Neural progenitor cell (in vitro differentiated cells): ENCODE results near the gene ATP8A1. TPM values are rescaled to one million over a fixed set of nuclear protein-coding genes. Genes with fewer than 3 reads are reported as not detected.

Experiments used
- DNase-seq: peaks from one replicate; pipeline ENCODE4 v3.0.0-alpha.2; 2016; ENCODE audit warnings: low spot score
- H2AFZ ChIP-seq: fragments of 200-600 bp; sonication (generic); replicated peaks from 2 replicates; pipeline ENCODE4 v1.6.1; 2016; ENCODE audit warnings: antibody characterized with exemption
- H3F3A ChIP-seq: fragments of 200-600 bp; sonication (generic); 2 replicates; pipeline ENCODE4 v1.6.1; 2016; ENCODE audit warnings: antibody characterized with exemption, low read depth
- H3K27ac ChIP-seq: fragments of 200-600 bp; sonication (generic); 2 replicates; pipeline ENCODE4 v1.5.1; 2016; ENCODE audit warnings: mild to moderate bottlenecking
- H3K27me3 ChIP-seq: fragments of 200-600 bp; sonication (generic); 2 replicates; pipeline ENCODE4 v1.6.1; 2016; ENCODE audit warnings: mild to moderate bottlenecking, moderate library complexity
- H3K36me3 ChIP-seq: fragments of 200-600 bp; sonication (generic); 2 replicates; pipeline ENCODE4 v1.5.1; 2016
- H3K4me1 ChIP-seq: fragments of 200-600 bp; sonication (generic); 2 replicates; pipeline ENCODE4 v1.6.1; 2016; ENCODE audit warnings: mixed run types
- H3K4me2 ChIP-seq: fragments of 200-600 bp; sonication (generic); 2 replicates; pipeline ENCODE4 v1.6.1; 2016
- H3K4me3 ChIP-seq: fragments of 200-600 bp; sonication (generic); 2 replicates; pipeline ENCODE4 v1.5.1; 2016
- H3K79me2 ChIP-seq: fragments of 200-600 bp; sonication (generic); 2 replicates; pipeline ENCODE4 v1.6.1; 2016; ENCODE audit warnings: low read depth
- H3K9ac ChIP-seq: fragments of 200-600 bp; sonication (generic); 2 replicates; pipeline ENCODE4 v1.6.1; 2016
- H3K9me3 ChIP-seq: fragments of 200-600 bp; sonication (generic); 2 replicates; pipeline ENCODE4 v1.5.1; 2016; ENCODE audit warnings: low read depth
- H4K20me1 ChIP-seq: fragments of 200-600 bp; sonication (generic); 2 replicates; pipeline ENCODE4 v1.6.1; 2016; ENCODE audit warnings: low read depth
- H3K27ac Mint-ChIP-seq: 3 replicates; pipeline ENCODE4 v1.8.0; 2021; ENCODE audit warnings: mixed read lengths
- H3K27me3 Mint-ChIP-seq: 2 replicates; pipeline ENCODE4 v1.8.0; 2022; ENCODE audit warnings: low read depth, mild to moderate bottlenecking, inconsistent platforms, moderate library complexity, mixed read lengths; ENCODE audit not compliant: insufficient read depth
- H3K36me3 Mint-ChIP-seq: 3 replicates; pipeline ENCODE4 v1.8.0; 2021; ENCODE audit warnings: mixed read lengths
- H3K4me1 Mint-ChIP-seq: 3 replicates; pipeline ENCODE4 v1.8.0; 2021; ENCODE audit warnings: mixed read lengths
- H3K4me3 Mint-ChIP-seq: 3 replicates; pipeline ENCODE4 v1.8.0; 2021; ENCODE audit warnings: mild to moderate bottlenecking, moderate library complexity, mixed read lengths
- H3K9me3 Mint-ChIP-seq: 3 replicates; pipeline ENCODE4 v1.8.0; 2020; ENCODE audit warnings: mixed read lengths
- CTCF ChIP-seq: fragments of 200-600 bp; sonication (generic); IDR thresholded peaks from 2 replicates; pipeline ENCODE4 v1.5.1; 2017; ENCODE audit warnings: antibody characterized with exemption, mild to moderate bottlenecking
- EZH2 ChIP-seq: fragments of 200-600 bp; sonication (generic); IDR thresholded peaks from 2 replicates; pipeline ENCODE4 v1.6.1; 2017; ENCODE audit warnings: antibody characterized with exemption, mild to moderate bottlenecking, moderate library complexity
- EZH2phosphoT487 ChIP-seq: fragments of 200-600 bp; sonication (generic); IDR thresholded peaks from 2 replicates; pipeline ENCODE4 v1.6.1; 2017; ENCODE audit warnings: antibody characterized with exemption
- total RNA-seq: library from RNA; depleted of rRNA; stranded (reverse); fragments of >200 nt; gene quantifications from 2 replicates; pipeline ENCODE4 v1.2.3, GENCODE V29; 2015; ENCODE audit warnings: low replicate concordance

ATP8A1 gene
- total RNA-seq, 1 donor from 2014 or later = 46.1 TPM

- TF ChIP-seq CTCF (no peak), EZH2 (no peak), EZH2phosphoT487 (no peak)
- Histone ChIP-seq H3K9ac (no peak overlapping the region), H3K4me3 (no peak overlapping the region), H3K27me3 (no peaks in the 10 kb centered on the region), H3K36me3 (no peaks in the 10 kb centered on the region), H3F3A (peaks cover 11% of the 10 kb centered on the region), H3K79me2 (no peaks in the 10 kb centered on the region), H3K4me2 (no peak overlapping the region), H3K9me3 (peaks cover under 1% of the 10 kb centered on the region), H3K27ac (no peak overlapping the region), H2AFZ (peak overlapping the region; percentile 1), H4K20me1 (no peaks in the 10 kb centered on the region), H3K4me1 (peaks cover 9% of the 10 kb centered on the region)
- Mint-ChIP-seq H3K27ac (no peak overlapping the region), H3K4me1 (peaks cover 4% of the 10 kb centered on the region), H3K9me3 (no peaks in the 10 kb centered on the region), H3K4me3 (no peak overlapping the region), H3K27me3 (peaks cover 2% of the 10 kb centered on the region), H3K36me3 (no peaks in the 10 kb centered on the region)
- no peak for DNase-seq
Measured at GRCh38 chr4:42672359-42673081, 15.6 kb upstream of the ATP8A1 start.

- Histone ChIP-seq H3K27me3 (no peaks in the 10 kb centered on the region), H3K4me2 (no peak overlapping the region), H4K20me1 (no peaks in the 10 kb centered on the region), H3F3A (peaks cover 11% of the 10 kb centered on the region), H3K36me3 (no peaks in the 10 kb centered on the region), H2AFZ (no peak overlapping the region), H3K9ac (no peak overlapping the region), H3K9me3 (no peaks in the 10 kb centered on the region), H3K4me3 (no peak overlapping the region), H3K4me1 (peaks cover 9% of the 10 kb centered on the region), H3K27ac (no peak overlapping the region), H3K79me2 (no peaks in the 10 kb centered on the region)
- TF ChIP-seq CTCF (no peak), EZH2phosphoT487 (no peak), EZH2 (no peak)
- peaks cover 2% of the 10 kb centered on the region for H3K27me3 Mint-ChIP-seq
- H3K9me3 Mint-ChIP-seq = no peaks in the 10 kb centered on the region
- H3K4me3 Mint-ChIP-seq = no peak overlapping the region
- H3K4me1 Mint-ChIP-seq = peaks cover 4% of the 10 kb centered on the region
- DNase-seq = no peak
- H3K36me3 Mint-ChIP-seq = no peaks in the 10 kb centered on the region
- H3K27ac Mint-ChIP-seq = no peak overlapping the region
Measured at GRCh38 chr4:42671431-42672194, 14.7 kb upstream of the ATP8A1 start.

- Histone ChIP-seq H3K36me3 (no peaks in the 10 kb centered on the region), H3K27me3 (peaks cover 12% of the 10 kb centered on the region), H4K20me1 (peaks cover 14% of the 10 kb centered on the region), H3K4me1 (peaks cover 33% of the 10 kb centered on the region), H3K4me2 (peak overlapping the region; percentile 84), H3K9ac (no peak overlapping the region), H3K9me3 (no peaks in the 10 kb centered on the region), H3K27ac (no peak overlapping the region), H2AFZ (peak overlapping the region; percentile 3), H3K79me2 (peaks cover 18% of the 10 kb centered on the region), H3F3A (peaks cover 23% of the 10 kb centered on the region), H3K4me3 (peak overlapping the region; percentile 93)
- peaks cover under 1% of the 10 kb centered on the region for H3K9me3 Mint-ChIP-seq
- peaks cover 40% of the 10 kb centered on the region for H3K4me1 Mint-ChIP-seq
- peaks cover 3% of the 10 kb centered on the region for H3K36me3 Mint-ChIP-seq
- peak overlapping the region; percentile 67 for H3K27ac Mint-ChIP-seq
- H3K27me3 Mint-ChIP-seq = no peaks in the 10 kb centered on the region
- peak overlapping the region; percentile 97 for H3K4me3 Mint-ChIP-seq
- TF ChIP-seq EZH2 (no peak), EZH2phosphoT487 (no peak), CTCF (no peak)
- no peak for DNase-seq
Measured at GRCh38 chr4:42658261-42658660, 1.4 kb upstream of the ATP8A1 start.
